Measurements from ENCODE around the gene ZNF267. TPM values are rescaled to one million over a fixed set of nuclear protein-coding genes. Genes with fewer than 3 reads are reported as not detected.
"Not testable (repeated sequence)": the region's sequence is repeated elsewhere in the genome, so short reads cannot be mapped to it uniquely, and the experiment has no call there.

Gene ZNF267
- total RNA-seq, 6 donors from 2014 or later = 7.5 to 38.8 (median 16.8) TPM

DNA sequence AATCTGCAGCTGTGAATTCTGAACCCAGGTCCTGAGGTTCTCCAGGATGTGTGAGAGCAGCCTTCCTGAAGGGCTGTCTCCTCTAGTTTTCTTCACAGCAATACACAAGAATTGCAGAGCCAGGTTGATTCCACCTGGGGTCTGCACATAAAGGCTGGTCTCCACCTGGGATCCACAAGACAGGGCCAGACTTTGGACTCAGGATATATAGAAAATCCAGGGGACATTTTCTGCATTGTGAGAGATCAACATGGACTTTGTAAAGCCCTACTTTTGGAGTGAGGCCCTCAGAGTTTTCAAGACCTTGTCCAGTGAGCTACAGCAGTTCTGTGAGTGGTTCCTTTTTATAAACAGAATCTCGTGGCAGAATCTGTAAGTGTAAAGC, 6.3 kb downstream of the ZNF267 start:
- DNase-seq (no peak), ATAC-seq (ENCODE audit: low FRiP score in 2 of 2) (no peak)
- peaks cover under 1 to 14% (median 6%) of the 10 kb centered on the region in 4 donors for H3K36me3 ChIP-seq
- TF ChIP-seq POLR2AphosphoS5 (IDR thresholded peaks at IDR 0.05) (no peak), POLR2A (IDR thresholded peaks at IDR 0.05) (no peak), EP300 (IDR thresholded peaks at IDR 0.05) (no peak)
- TF ChIP-seq, protein P1, sequence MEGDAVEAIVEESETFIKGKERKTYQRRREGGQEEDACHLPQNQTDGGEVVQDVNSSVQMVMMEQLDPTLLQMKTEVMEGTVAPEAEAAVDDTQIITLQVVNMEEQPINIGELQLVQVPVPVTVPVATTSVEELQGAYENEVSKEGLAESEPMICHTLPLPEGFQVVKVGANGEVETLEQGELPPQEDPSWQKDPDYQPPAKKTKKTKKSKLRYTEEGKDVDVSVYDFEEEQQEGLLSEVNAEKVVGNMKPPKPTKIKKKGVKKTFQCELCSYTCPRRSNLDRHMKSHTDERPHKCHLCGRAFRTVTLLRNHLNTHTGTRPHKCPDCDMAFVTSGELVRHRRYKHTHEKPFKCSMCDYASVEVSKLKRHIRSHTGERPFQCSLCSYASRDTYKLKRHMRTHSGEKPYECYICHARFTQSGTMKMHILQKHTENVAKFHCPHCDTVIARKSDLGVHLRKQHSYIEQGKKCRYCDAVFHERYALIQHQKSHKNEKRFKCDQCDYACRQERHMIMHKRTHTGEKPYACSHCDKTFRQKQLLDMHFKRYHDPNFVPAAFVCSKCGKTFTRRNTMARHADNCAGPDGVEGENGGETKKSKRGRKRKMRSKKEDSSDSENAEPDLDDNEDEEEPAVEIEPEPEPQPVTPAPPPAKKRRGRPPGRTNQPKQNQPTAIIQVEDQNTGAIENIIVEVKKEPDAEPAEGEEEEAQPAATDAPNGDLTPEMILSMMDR (IDR thresholded peaks at IDR 0.05) = no peak
- H3K4me3 ChIP-seq = no peak overlapping the region
- WGBS, 2 donors = 9% methylated on average over 1 of the region's 1 CpG; no CpG with 5 or more reads in 1 of the 2 donors
- H3K4me1 ChIP-seq = peaks cover 39 to 65% (median 51%) of the 10 kb centered on the region in 4 donors
- H3K9me3 ChIP-seq = no peaks in the 10 kb centered on the region
- peak overlapping the region; percentile 36 to 74 (median 72) for H3K27ac ChIP-seq
- no peaks in the 10 kb centered on the region for H3K27me3 ChIP-seq

DNA sequence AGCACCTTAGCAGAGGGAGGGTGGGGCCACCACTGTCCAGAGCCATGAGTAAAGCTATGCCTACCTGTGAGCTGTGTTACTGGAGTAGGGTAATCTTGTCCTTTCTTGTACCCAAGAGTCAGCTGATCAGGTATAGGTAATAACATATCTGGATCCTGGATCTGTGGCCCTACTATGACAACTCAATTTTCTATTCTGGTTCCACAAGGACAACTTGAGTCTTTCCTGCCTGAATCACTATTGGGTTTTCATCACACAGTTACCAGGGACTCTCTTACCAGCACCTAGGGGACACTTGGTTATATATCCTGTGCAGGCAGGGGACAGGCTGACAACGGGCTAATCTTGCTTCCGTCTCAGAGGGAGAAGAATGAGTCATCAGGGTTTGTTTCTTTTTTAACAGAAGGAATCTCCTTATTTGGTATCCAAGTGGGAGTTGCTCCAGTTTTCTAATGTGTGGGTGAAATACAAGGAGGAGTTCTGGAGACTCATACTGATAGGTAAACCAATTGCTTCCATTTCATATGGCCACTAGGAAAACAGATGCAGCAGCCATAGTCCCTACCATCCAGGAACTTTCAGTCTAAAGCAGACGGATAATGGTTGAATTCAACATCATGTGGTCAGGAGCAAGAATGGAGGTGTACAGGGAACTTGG, 6.8 kb downstream of the ZNF267 start:
- WGBS, 2 donors = 32% methylated on average over 3 of the region's 3 CpGs
- Histone ChIP-seq H3K4me1 (peaks cover 34 to 60% (median 46%) of the 10 kb centered on the region in 4 donors), H3K27ac (peak overlapping the region; percentile 36 to 74 (median 72)), H3K4me3 (no peak overlapping the region), H3K9me3 (no peaks in the 10 kb centered on the region), H3K27me3 (no peaks in the 10 kb centered on the region), H3K36me3 (peaks cover 6 to 20% (median 10%) of the 10 kb centered on the region in 4 donors)
- peak; percentile 80 to 85 for ATAC-seq (ENCODE audit: low FRiP score in 2 of 2)
- DNase-seq = peak in 1 of 2 donors; percentile 50
- TF ChIP-seq POLR2A (IDR thresholded peaks at IDR 0.05) = peak in 1 of 4 donors; percentile 18
- TF ChIP-seq, protein P1 (IDR thresholded peaks at IDR 0.05) = no peak

DNA sequence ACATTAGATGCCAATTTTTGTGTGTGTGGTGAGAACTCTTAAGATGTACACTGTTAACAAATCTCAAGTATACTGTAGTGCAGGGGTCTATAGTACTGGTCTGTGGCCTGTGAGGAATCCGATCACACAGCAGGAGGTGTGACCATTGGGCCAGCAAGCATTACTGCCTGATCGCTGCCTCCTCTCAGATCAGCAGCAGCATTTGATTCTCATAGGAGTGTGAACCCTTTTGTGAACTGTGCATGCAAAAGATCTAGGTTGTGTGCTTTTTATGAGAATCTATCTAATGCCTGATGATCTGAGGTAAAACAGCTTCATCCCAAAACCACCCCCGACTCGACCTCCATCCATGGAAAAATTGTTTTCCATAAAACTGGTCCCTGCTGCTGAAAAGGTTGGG, 12.6 kb downstream of the ZNF267 start:
- WGBS, 2 donors = 97 to 98% methylated on average over 4 of the region's 4 CpGs
- Histone ChIP-seq H3K4me1 (peaks cover 1 to 5% (median 1%) of the 10 kb centered on the region in 4 donors), H3K4me3 (no peak overlapping the region), H3K36me3 (peaks cover 14 to 58% (median 22%) of the 10 kb centered on the region in 4 donors), H3K27me3 (no peaks in the 10 kb centered on the region), H3K27ac (no peak overlapping the region), H3K9me3 (peaks cover 0 to 4% (median 0%) of the 10 kb centered on the region in 4 donors)
- no peak for ATAC-seq (ENCODE audit: low FRiP score in 2 of 2)
- no peak for DNase-seq
- TF ChIP-seq, protein P1 (IDR thresholded peaks at IDR 0.05) = no peak
- no peak for TF ChIP-seq POLR2AphosphoS5 (IDR thresholded peaks at IDR 0.05)

DNA sequence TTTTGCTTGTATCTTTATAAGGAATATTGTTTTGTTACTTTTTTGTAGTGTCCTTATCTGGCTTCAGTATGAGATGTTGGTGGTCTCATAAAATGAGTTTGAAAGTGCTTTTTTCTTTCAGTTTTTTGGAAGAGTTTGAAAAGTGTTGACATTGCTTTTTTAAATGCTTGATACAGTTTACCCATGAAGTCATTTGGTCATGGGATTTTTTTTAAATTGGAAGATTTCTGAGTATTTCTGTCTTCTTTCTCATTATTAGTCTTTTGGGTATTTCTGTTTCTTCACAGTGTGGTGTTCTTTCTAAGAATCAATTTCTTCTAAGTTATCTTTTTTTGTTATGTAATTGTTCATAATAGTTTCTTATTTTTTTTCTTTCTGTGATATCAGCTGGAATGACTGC, 15.1 kb downstream of the ZNF267 start:
- DNase-seq = no peak
- no peaks in the 10 kb centered on the region for H3K4me1 ChIP-seq
- no peak overlapping the region for H3K27ac ChIP-seq
- TF ChIP-seq, protein P1 (IDR thresholded peaks at IDR 0.05) = no peak
- TF ChIP-seq POLR2A (IDR thresholded peaks at IDR 0.05) = no peak
- TF ChIP-seq EP300 (IDR thresholded peaks at IDR 0.05) = no peak
- TF ChIP-seq POLR2AphosphoS5 (IDR thresholded peaks at IDR 0.05) = no peak
- H3K4me3 ChIP-seq = no peak overlapping the region
- peaks cover 16 to 83% (median 42%) of the 10 kb centered on the region in 4 donors for H3K36me3 ChIP-seq
- H3K9me3 ChIP-seq = peaks cover 0 to 13% (median 5%) of the 10 kb centered on the region in 4 donors
- ATAC-seq (ENCODE audit: low FRiP score in 2 of 2) = no peak
- H3K27me3 ChIP-seq = no peaks in the 10 kb centered on the region

DNA sequence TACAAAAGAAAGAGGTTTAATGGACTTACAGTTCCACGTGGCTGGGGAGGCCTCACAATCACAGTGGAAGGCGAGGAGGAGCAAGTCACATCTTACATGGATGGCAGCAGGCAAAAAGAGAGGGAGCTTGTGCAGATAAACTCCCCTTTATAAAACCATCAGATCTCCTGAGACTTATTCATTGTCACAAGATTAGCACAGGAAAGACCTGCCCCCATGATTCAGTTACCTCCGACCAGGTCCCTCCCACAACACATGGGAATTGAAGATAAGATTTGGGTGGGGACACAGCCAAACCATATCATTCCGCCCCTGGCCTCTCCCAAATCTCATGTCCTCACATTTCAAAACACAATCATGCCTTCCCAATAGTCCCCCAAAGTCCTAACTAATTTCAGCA, 18.5 kb downstream of the ZNF267 start:
- not testable (repeated sequence) for H3K4me3 ChIP-seq; H3K4me1 ChIP-seq; H3K27ac ChIP-seq; DNase-seq; H3K27me3 ChIP-seq; ATAC-seq (ENCODE audit: low FRiP score in 2 of 2)
- H3K9me3 ChIP-seq = peaks cover 3 to 29% (median 13%) of the 10 kb centered on the region in 4 donors
- WGBS, 2 donors = 96 to 99% methylated on average over 4 of the region's 4 CpGs
- peaks cover 14 to 87% (median 51%) of the 10 kb centered on the region in 4 donors for H3K36me3 ChIP-seq

Measured in upper lobe of left lung (tissue), 6 donors.